K562 (cell line): ENCODE measurements around the gene LIX1L. TPM values are rescaled to one million over a fixed set of nuclear protein-coding genes. Genes with fewer than 3 reads are reported as not detected.
A peak's percentile ranks its signal among the peaks of the same experiment; 100 is the strongest.

Experiments used
- DMBX1 ChIP-seq: fragments of 250-450 bp; sonication (Bioruptor Pico); IDR thresholded peaks from 2 replicates; pipeline ENCODE4 v1.8.0; 2022; ENCODE audit warnings: inconsistent platforms, mild to moderate bottlenecking, moderate library complexity, borderline replicate concordance
- GATAD2B ChIP-seq: fragments of 450-650 bp; IDR thresholded peaks from 2 replicates; pipeline ENCODE4 v1.6.1; 2017; ENCODE audit warnings: mild to moderate bottlenecking, borderline replicate concordance
- ILF3 ChIP-seq: fragments of 450-650 bp; IDR thresholded peaks from 2 replicates; pipeline ENCODE4 v1.6.1; 2018; ENCODE audit warnings: antibody characterized with exemption, mild to moderate bottlenecking, moderate library complexity, borderline replicate concordance
- LARP7 ChIP-seq: fragments of 450-650 bp; IDR thresholded peaks from 2 replicates; pipeline ENCODE4 v1.6.1; 2016
- MBD2 ChIP-seq: sonication (generic); IDR thresholded peaks from 2 replicates; pipeline ENCODE4 v1.6.1; 2016; ENCODE audit warnings: low read depth, borderline replicate concordance
- MYC ChIP-seq, 2 experiments: fragments of 250-450 bp in 1 of 2; sonication (Bioruptor Pico) in 1 of 2; IDR thresholded peaks; 2 replicates each; pipeline versions ENCODE4 v1.5.1 to v1.6.1; 2012 to 2021; ENCODE audit warnings: low read depth in 2 of 2, borderline replicate concordance in 1 of 2, improper control_type of control experiment in 1 of 2, low read length in 1 of 2, mild to moderate bottlenecking in 1 of 2, moderate library complexity in 1 of 2
- NELFE ChIP-seq: IDR thresholded peaks from 2 replicates; pipeline ENCODE4 v1.6.1; 2011; ENCODE audit warnings: mild to moderate bottlenecking; ENCODE audit not compliant: insufficient read depth, insufficient read length
- NR2C2 ChIP-seq, 2 experiments: fragments of 200-800 bp in 1 of 2; sonication (Bioruptor generic) in 1 of 2; sonication (generic) in 1 of 2; formaldehyde crosslinking in 1 of 2; IDR thresholded peaks; 2 replicates each; pipeline versions ENCODE4 v1.6.1 to v1.8.0; 2016 to 2022; ENCODE audit warnings: mild to moderate bottlenecking in 1 of 2, missing compliant biosample characterization in 1 of 2, missing genetic modification characterization in 1 of 2, missing genetic modification reagents in 1 of 2
- NR4A1 ChIP-seq, 2 experiments: fragments of 250-450 bp in 1 of 2; fragments of 450-650 bp in 1 of 2; sonication (Bioruptor Pico) in 1 of 2; IDR thresholded peaks; 2 replicates each; pipeline versions ENCODE4 v1.4.0 to v1.6.1; 2016 to 2020; ENCODE audit warnings: mild to moderate bottlenecking in 2 of 2, missing compliant biosample characterization in 1 of 2, missing genetic modification characterization in 1 of 2, moderate library complexity in 1 of 2
- PHB ChIP-seq: fragments of 250-450 bp; sonication (Bioruptor Pico); IDR thresholded peaks from 2 replicates; pipeline ENCODE4 v1.5.0; 2021
- PML ChIP-seq: IDR thresholded peaks from 2 replicates; pipeline ENCODE4 v1.6.1; 2012; ENCODE audit warnings: low read length, inconsistent platforms
- POLR2AphosphoS5 ChIP-seq: IDR thresholded peaks from 2 replicates; pipeline ENCODE4 v1.6.1; 2011; ENCODE audit warnings: mild to moderate bottlenecking, low read depth, low read length, moderate library complexity; ENCODE audit not compliant: control insufficient read depth, insufficient read depth
- PTBP1 ChIP-seq: fragments of 200-400 bp; formaldehyde crosslinking; IDR thresholded peaks from 2 replicates; pipeline ENCODE4 v1.6.1; 2017; ENCODE audit warnings: low read depth, low read length
- RBBP5 ChIP-seq: fragments of 200-600 bp; sonication (generic); IDR thresholded peaks from 2 replicates; pipeline ENCODE4 v1.6.1; 2012; ENCODE audit warnings: borderline replicate concordance, mild to moderate bottlenecking, low read length, control low read depth, inconsistent platforms; ENCODE audit not compliant: insufficient read depth, poor library complexity, severe bottlenecking
- RFX5 ChIP-seq: IDR thresholded peaks from 2 replicates; pipeline ENCODE4 v1.6.1; 2011; ENCODE audit warnings: low read depth, mild to moderate bottlenecking, improper control_type of control experiment, low read length
- SIN3B ChIP-seq: fragments of 450-650 bp; IDR thresholded peaks from 2 replicates; pipeline ENCODE4 v1.6.1; 2017; ENCODE audit warnings: low read depth, mild to moderate bottlenecking, moderate library complexity
- SNIP1 ChIP-seq: fragments of 450-650 bp; IDR thresholded peaks from 2 replicates; pipeline ENCODE4 v1.7.1; 2017; ENCODE audit warnings: low read depth, mild to moderate bottlenecking
- TCF3 ChIP-seq: sonication (generic); formaldehyde crosslinking; IDR thresholded peaks from 2 replicates; pipeline ENCODE4 v1.4.0; 2020; ENCODE audit warnings: mild to moderate bottlenecking, missing genetic modification reagents
- ZFX ChIP-seq: sonication (generic); formaldehyde crosslinking; IDR thresholded peaks from 2 replicates; pipeline ENCODE4 v1.8.0; 2022; ENCODE audit warnings: mild to moderate bottlenecking, missing genetic modification reagents, moderate library complexity
- ZNF57 ChIP-seq: fragments of 450-650 bp; formaldehyde crosslinking; IDR thresholded peaks from 2 replicates; pipeline ENCODE4 v1.4.0; 2020; ENCODE audit warnings: mild to moderate bottlenecking, moderate library complexity
- polyA plus RNA-seq, 8 experiments: library from polyadenylated mRNA; depleted of rRNA in 4 of 8; stranded (reverse) in 5 of 8; unstranded in 3 of 8; fragments of >200 nt; fragmentation: Nextera tagmentation in 2 of 8; fragmentation: Illumina TruSeq in 1 of 8; extraction: Ambion mirVana in 2 of 8; extraction: Trizol in 1 of 8; gene quantifications; 2 replicates each; pipeline versions ENCODE4 v1.2.1 to v1.2.3, GENCODE V29; 2011 to 2014; ENCODE audit warnings: inconsistent platforms in 1 of 8, missing spikeins in 1 of 8
- total RNA-seq, 7 experiments: library from RNA; depleted of rRNA in 6 of 7; stranded (reverse); fragments of >200 nt in 6 of 7; fragmentation: Illumina TruSeq in 2 of 7; extraction: Trizol in 2 of 7; gene quantifications; 2 replicates each; pipeline versions ENCODE4 v1.2.1 to v1.2.3, GENCODE V29; 2011 to 2021; ENCODE audit warnings: low replicate concordance in 1 of 7
- TF ChIP-seq, protein P1 (sequence below): fragments of 250-450 bp; sonication (Bioruptor Pico); IDR thresholded peaks from 2 replicates; pipeline ENCODE4 v1.8.0; 2021; ENCODE audit warnings: borderline replicate concordance, mild to moderate bottlenecking, moderate library complexity; ENCODE audit not compliant: poor library complexity, severe bottlenecking
- TF ChIP-seq, protein P2 (sequence below): fragments of 450-650 bp; formaldehyde crosslinking; IDR thresholded peaks from 2 replicates; pipeline ENCODE4 v1.4.0; 2020; ENCODE audit warnings: mild to moderate bottlenecking, mixed read lengths
- TF ChIP-seq, protein P3 (sequence below): fragments of 450-650 bp; IDR thresholded peaks from 2 replicates; pipeline ENCODE4 v1.6.1; 2016; ENCODE audit warnings: borderline replicate concordance

Gene LIX1L
- total and polyA plus RNA-seq, 9 of the 15 experiments (the other 6 are each of a cell fraction or from before 2014, with no cell fraction given) = 4.6 to 26.5 (median 12.5) TPM

DNA sequence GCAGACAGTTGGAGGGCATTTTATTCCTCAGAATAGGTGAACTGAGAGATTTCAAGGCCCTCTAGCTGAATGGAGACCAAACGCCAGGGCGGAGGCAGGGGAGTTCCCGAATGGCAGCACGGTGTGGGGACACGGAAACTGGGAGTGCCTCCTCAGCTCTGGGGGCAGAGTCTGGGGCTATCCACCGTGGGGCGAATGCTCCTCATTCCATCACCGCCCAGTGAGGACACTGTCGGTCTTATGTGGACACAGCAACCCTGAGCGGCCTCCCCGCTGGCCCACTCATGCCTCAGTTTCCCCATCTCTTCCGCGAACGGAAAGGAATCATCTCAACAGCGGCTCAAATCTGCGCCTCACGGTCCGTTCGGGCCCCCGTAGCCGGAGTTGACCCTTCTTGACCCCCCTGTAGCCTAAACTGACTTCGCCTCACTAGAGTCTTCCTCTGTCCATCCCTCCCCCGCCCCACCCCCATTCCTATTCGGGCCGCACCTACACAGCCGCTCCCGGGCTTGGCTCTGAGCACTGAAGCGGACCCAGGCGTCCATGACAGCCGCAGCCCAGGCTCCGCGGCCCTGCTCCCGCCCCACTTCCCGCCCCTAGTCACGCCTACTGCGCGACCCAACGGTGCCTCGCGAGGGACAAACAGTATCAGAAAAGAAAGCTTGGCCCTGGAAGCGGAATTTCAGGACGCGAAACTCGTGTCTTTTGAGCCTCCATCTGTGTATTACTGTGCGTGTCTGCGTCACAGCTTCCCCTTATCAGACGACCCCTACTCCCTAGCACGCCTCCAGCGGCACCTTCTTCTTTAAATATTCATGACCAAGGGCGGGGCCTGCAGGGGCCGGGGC, 39.4 kb downstream of the LIX1L start, which contains the start of gene PEX11B (continued):
- TF ChIP-seq RBBP5 (peak; percentile 51), NR4A1 (CRISPR knock-in tag; IDR thresholded peaks at IDR 0.05) (no peak), NR4A1 (tag; IDR thresholded peaks at IDR 0.05) (no peak), NELFE (no peak), PHB (CRISPR knock-in tag) (no peak), SNIP1 (no peak), POLR2AphosphoS5 (peak; percentile 12; the same call in 1 of the 2 replicates), ZNF57 (CRISPR knock-in tag) (no peak), TCF3 (CRISPR knock-in tag) (no peak), NR2C2 (CRISPR knock-in tag; IDR thresholded peaks at IDR 0.05) (0 out of 2 replicates have a peak, but pooled peaks have one; percentile 19), NR2C2 (tag; IDR thresholded peaks at IDR 0.05) (peak; percentile 74), LARP7 (no peak), PML (0 out of 2 replicates have a peak, but pooled peaks have one; percentile 17), MBD2 (0 out of 2 replicates have a peak, but pooled peaks have one; percentile 24), DMBX1 (CRISPR knock-in tag) (no peak), ILF3 (no peak), ZFX (CRISPR knock-in tag) (peak; percentile 59), MYC (IDR thresholded peaks at IDR 0.05; ENCODE audit: low read depth, low read length) (peak; percentile 71; the same call in 1 of the 2 replicates), MYC (CRISPR knock-in tag; IDR thresholded peaks at IDR 0.05; ENCODE audit: borderline replicate concordance, low read depth) (no peak), SIN3B (peak; percentile 68; the same call in 1 of the 2 replicates), PTBP1 (no peak), RFX5 (no peak), GATAD2B (no peak)
- TF ChIP-seq, protein P1, sequence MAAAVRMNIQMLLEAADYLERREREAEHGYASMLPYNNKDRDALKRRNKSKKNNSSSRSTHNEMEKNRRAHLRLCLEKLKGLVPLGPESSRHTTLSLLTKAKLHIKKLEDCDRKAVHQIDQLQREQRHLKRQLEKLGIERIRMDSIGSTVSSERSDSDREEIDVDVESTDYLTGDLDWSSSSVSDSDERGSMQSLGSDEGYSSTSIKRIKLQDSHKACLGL (CRISPR knock-in tag) = no peak
- TF ChIP-seq, protein P2, sequence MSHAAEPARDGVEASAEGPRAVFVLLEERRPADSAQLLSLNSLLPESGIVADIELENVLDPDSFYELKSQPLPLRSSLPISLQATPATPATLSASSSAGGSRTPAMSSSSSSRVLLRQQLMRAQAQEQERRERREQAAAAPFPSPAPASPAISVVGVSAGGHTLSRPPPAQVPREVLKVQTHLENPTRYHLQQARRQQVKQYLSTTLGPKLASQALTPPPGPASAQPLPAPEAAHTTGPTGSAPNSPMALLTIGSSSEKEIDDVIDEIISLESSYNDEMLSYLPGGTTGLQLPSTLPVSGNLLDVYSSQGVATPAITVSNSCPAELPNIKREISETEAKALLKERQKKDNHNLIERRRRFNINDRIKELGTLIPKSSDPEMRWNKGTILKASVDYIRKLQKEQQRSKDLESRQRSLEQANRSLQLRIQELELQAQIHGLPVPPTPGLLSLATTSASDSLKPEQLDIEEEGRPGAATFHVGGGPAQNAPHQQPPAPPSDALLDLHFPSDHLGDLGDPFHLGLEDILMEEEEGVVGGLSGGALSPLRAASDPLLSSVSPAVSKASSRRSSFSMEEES (CRISPR knock-in tag) = no peak
- TF ChIP-seq, protein P3, sequence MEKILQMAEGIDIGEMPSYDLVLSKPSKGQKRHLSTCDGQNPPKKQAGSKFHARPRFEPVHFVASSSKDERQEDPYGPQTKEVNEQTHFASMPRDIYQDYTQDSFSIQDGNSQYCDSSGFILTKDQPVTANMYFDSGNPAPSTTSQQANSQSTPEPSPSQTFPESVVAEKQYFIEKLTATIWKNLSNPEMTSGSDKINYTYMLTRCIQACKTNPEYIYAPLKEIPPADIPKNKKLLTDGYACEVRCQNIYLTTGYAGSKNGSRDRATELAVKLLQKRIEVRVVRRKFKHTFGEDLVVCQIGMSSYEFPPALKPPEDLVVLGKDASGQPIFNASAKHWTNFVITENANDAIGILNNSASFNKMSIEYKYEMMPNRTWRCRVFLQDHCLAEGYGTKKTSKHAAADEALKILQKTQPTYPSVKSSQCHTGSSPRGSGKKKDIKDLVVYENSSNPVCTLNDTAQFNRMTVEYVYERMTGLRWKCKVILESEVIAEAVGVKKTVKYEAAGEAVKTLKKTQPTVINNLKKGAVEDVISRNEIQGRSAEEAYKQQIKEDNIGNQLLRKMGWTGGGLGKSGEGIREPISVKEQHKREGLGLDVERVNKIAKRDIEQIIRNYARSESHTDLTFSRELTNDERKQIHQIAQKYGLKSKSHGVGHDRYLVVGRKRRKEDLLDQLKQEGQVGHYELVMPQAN = no peak
